ENCODE measurements around the gene NTNG1.

GRCh38 chr1:107436552-107437241 is 295.9 kb downstream of the NTNG1 start:
- TF ChIP-seq ZNF124 (CRISPR knock-in tag; IDR thresholded peaks at IDR 0.05) (no peak), CTCF (CRISPR knock-in tag; IDR thresholded peaks at IDR 0.05) (no peak), NPAS2 (CRISPR knock-in tag; IDR thresholded peaks at IDR 0.05; ENCODE audit: borderline replicate concordance) (no peak), AFF4 (CRISPR knock-in tag; IDR thresholded peaks at IDR 0.05) (no peak), DNMT1 (CRISPR knock-in tag; IDR thresholded peaks at IDR 0.05) (no peak), ASH2L (IDR thresholded peaks at IDR 0.05; ENCODE audit: insufficient read length, low read depth, low read length) (no peak), SKI (IDR thresholded peaks at IDR 0.05; ENCODE audit: partially characterized antibody) (no peak), BRD4 (CRISPR knock-in tag; IDR thresholded peaks at IDR 0.05) (no peak)
